GM18520 (cell line): Measurements from ENCODE around the gene VSIR.

ENCODE experiments used
- ATAC-seq: cut with Tn5 transposase; IDR thresholded peaks from one replicate; pipeline ENCODE4 v1.9.1; 2021; ENCODE audit not compliant: unreplicated experiment

Gene VSIR

GRCh38 chr10:71734797-71735196, 38.5 kb downstream of the VSIR start:
- ATAC-seq, result no peak

GRCh38 chr10:71731791-71732190, 41.5 kb downstream of the VSIR start:
- no peak for ATAC-seq

- ATAC-seq, result no peak
Measured at GRCh38 chr10:71729161-71729636, 44.1 kb downstream of the VSIR start.

GRCh38 chr10:71727738-71728737, 45.3 kb downstream of the VSIR start:
- peak; percentile 42 for ATAC-seq

- ATAC-seq, result peak; percentile 40
Measured at GRCh38 chr10:71727105-71727737, 46.1 kb downstream of the VSIR start.

- ATAC-seq, result peak; percentile 9
Measured at GRCh38 chr10:71726580-71727104, 46.7 kb downstream of the VSIR start.

- no peak for ATAC-seq
Measured at GRCh38 chr10:71725998-71726579, 47.2 kb downstream of the VSIR start.

- no peak for ATAC-seq
Measured at GRCh38 chr10:71725249-71725648, 48.1 kb downstream of the VSIR start.

- ATAC-seq, result no peak
Measured at GRCh38 chr10:71724539-71724938, 48.8 kb downstream of the VSIR start.

- ATAC-seq, result no peak
Measured at GRCh38 chr10:71723311-71723710, 50.0 kb downstream of the VSIR start.

- ATAC-seq, result no peak
Measured at GRCh38 chr10:71722849-71723248, 50.5 kb downstream of the VSIR start.

GRCh38 chr10:71721313-71721712, 52.0 kb downstream of the VSIR start:
- no peak for ATAC-seq

GRCh38 chr10:71720288-71720687, 53.0 kb downstream of the VSIR start:
- ATAC-seq, result no peak

GRCh38 chr10:71719464-71720201, 53.7 kb downstream of the VSIR start, which contains the start of gene C10orf105:
Gene C10orf105 (minus strand): TSS chr10:71719778. CDS start chr10:71716337, 3,441 bp downstream.
- ATAC-seq, result no peak

GRCh38 chr10:71719042-71719441, 54.3 kb downstream of the VSIR start:
- no peak for ATAC-seq

GRCh38 chr10:71718165-71718698, 55.1 kb downstream of the VSIR start:
- ATAC-seq, result no peak

GRCh38 chr10:71717551-71717951, 55.8 kb downstream of the VSIR start:
- ATAC-seq, result no peak

- no peak for ATAC-seq
Measured at GRCh38 chr10:71717056-71717455, 56.3 kb downstream of the VSIR start.

- ATAC-seq, result no peak
Measured at GRCh38 chr10:71716426-71716825, 56.9 kb downstream of the VSIR start.

- no peak for ATAC-seq
Measured at GRCh38 chr10:71715860-71716259, 57.5 kb downstream of the VSIR start.
